Smooth muscle cell (in vitro differentiated cells): ENCODE results near the gene CD96. TPM values are rescaled to one million over a fixed set of nuclear protein-coding genes. Genes with fewer than 3 reads are reported as not detected.

ENCODE experiments used
- DNase-seq: peaks from one replicate; lab custom pipeline; 2025; ENCODE audit not compliant: unreplicated experiment; lab: John Stamatoyannopoulos, UW
- H2AFZ ChIP-seq: fragments of 200-600 bp; sonication (generic); 2 replicates; pipeline ENCODE4 v1.6.0; 2016; ENCODE audit warnings: antibody characterized with exemption, low read depth, mild to moderate bottlenecking
- H3F3A ChIP-seq: fragments of 200-600 bp; sonication (generic); 2 replicates; pipeline ENCODE4 v1.6.0; 2017; ENCODE audit warnings: antibody characterized with exemption, low read depth
- H3K27ac ChIP-seq: fragments of 200-600 bp; sonication (generic); 2 replicates; pipeline ENCODE4 v1.5.1; 2016; ENCODE audit warnings: low read depth, mild to moderate bottlenecking
- H3K27me3 ChIP-seq: fragments of 200-600 bp; sonication (generic); 2 replicates; pipeline ENCODE4 v1.6.1; 2016; ENCODE audit warnings: low read depth, mild to moderate bottlenecking
- H3K36me3 ChIP-seq: fragments of 200-600 bp; sonication (generic); 2 replicates; pipeline ENCODE4 v1.5.1; 2016; ENCODE audit warnings: low read depth
- H3K4me1 ChIP-seq: fragments of 200-600 bp; sonication (generic); 2 replicates; pipeline ENCODE4 v1.5.1; 2016; ENCODE audit warnings: low read depth
- H3K4me2 ChIP-seq: fragments of 200-600 bp; sonication (generic); 2 replicates; pipeline ENCODE4 v1.6.0; 2016; ENCODE audit warnings: mild to moderate bottlenecking
- H3K4me3 ChIP-seq: fragments of 200-600 bp; sonication (generic); 2 replicates; pipeline ENCODE4 v1.5.1; 2016; ENCODE audit warnings: mild to moderate bottlenecking
- H3K79me2 ChIP-seq: fragments of 200-600 bp; sonication (generic); 2 replicates; pipeline ENCODE4 v1.6.0; 2016; ENCODE audit warnings: low read depth, mild to moderate bottlenecking
- H3K9ac ChIP-seq: fragments of 200-600 bp; sonication (generic); 2 replicates; pipeline ENCODE4 v1.6.0; 2016; ENCODE audit warnings: low read depth
- H3K9me3 ChIP-seq: fragments of 200-600 bp; sonication (generic); replicated peaks from 2 replicates; pipeline ENCODE4 v1.5.1; 2016; ENCODE audit warnings: low read depth
- H4K20me1 ChIP-seq: fragments of 200-600 bp; sonication (generic); 2 replicates; pipeline ENCODE4 v1.6.0; 2016; ENCODE audit warnings: low read depth
- CTCF ChIP-seq: fragments of 200-600 bp; sonication (generic); IDR thresholded peaks from 2 replicates; pipeline ENCODE4 v1.5.1; 2017; ENCODE audit warnings: borderline replicate concordance, mild to moderate bottlenecking, antibody characterized with exemption; ENCODE audit not compliant: insufficient read depth, poor library complexity, severe bottlenecking
- WGBS: methylation state at CpG from one replicate; pipeline ENCODE4 v1.1.7; 2016; ENCODE audit warnings: low lambda C conversion rate; 5-methylcytosine and 5-hydroxymethylcytosine counted together
- polyA plus RNA-seq: library from polyadenylated mRNA; unstranded; fragments of >200 nt; fragmentation: Nextera tagmentation; extraction: Ambion mirVana; gene quantifications from 2 replicates; pipeline ENCODE4 v1.2.1, GENCODE V29; 2016
- total RNA-seq: library from RNA; depleted of rRNA; stranded (reverse); fragments of >200 nt; gene quantifications from 2 replicates; pipeline ENCODE4 v1.2.3, GENCODE V29; 2014

CD96 gene
- total and polyA plus RNA-seq, 2 experiments from 2014 or later, result 0.09 to 0.46 TPM

DNA sequence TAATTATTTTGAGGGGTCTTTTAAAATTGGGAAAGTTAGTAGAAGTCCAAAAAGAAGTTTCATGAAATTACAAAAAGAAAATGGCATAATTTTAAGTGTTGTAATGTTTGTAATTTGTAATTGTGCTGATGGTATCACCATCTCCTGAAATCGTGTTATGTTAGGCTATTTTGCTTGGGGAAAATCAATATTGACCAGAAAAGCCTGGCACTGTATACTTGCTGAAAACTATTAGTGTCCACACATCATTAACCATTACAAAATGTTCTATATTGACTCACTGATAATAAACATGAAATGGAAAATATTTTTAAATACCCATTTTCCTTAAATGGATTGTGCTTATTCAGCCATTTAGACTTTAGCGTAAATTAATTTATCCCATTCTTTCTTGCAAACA lies 93.4 kb downstream of the CD96 start:
- peaks cover 8% of the 10 kb centered on the region for H3K4me1 ChIP-seq
- no peaks in the 10 kb centered on the region for H3K79me2 ChIP-seq
- no peak overlapping the region for H3K9ac ChIP-seq
- H3F3A ChIP-seq, result peaks cover 3% of the 10 kb centered on the region
- TF ChIP-seq CTCF, result no peak
- peak overlapping the region; percentile 75 for H2AFZ ChIP-seq
- H4K20me1 ChIP-seq, result no peaks in the 10 kb centered on the region
- H3K36me3 ChIP-seq, result no peaks in the 10 kb centered on the region
- no peak overlapping the region for H3K4me2 ChIP-seq
- no peaks in the 10 kb centered on the region for H3K9me3 ChIP-seq
- no peak overlapping the region for H3K4me3 ChIP-seq
- WGBS, result 90% methylated on average over 2 of the region's 2 CpGs
- no peak for DNase-seq
- no peaks in the 10 kb centered on the region for H3K27me3 ChIP-seq
- no peak overlapping the region for H3K27ac ChIP-seq

DNA sequence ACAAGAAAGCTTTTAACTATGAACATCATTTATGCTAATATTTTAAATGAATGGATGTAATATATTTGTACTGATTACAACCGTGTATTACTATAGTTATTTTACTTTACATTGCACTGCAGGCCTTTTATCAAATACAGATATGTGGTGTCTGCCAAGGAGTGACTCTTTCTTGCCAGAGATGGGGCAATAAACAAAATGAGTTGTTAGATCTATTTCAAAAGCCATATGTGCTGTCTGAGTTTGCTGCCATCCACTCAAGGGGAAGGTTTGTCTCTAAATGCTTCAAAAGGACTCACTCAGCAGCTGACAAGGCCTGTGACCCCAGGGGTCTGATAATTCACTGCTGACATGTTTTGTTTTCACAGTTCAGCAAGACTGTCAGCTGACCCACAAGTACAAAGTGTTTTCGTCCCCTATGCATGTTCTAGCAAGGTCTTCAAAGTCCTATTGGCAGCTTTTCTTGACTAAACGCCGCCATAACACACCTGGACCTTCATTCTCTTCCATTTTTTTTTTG lies 94.4 kb downstream of the CD96 start:
- Histone ChIP-seq H3K9ac (no peak overlapping the region), H3K4me1 (peaks cover 8% of the 10 kb centered on the region), H3K27ac (no peak overlapping the region), H2AFZ (peak overlapping the region; percentile 75), H3K79me2 (no peaks in the 10 kb centered on the region), H3K9me3 (no peaks in the 10 kb centered on the region), H3K4me2 (no peak overlapping the region), H3K4me3 (no peak overlapping the region), H4K20me1 (no peaks in the 10 kb centered on the region), H3K36me3 (no peaks in the 10 kb centered on the region), H3F3A (no peaks in the 10 kb centered on the region), H3K27me3 (no peaks in the 10 kb centered on the region)
- TF ChIP-seq CTCF, result no peak
- 68% methylated on average over 4 of the region's 4 CpGs for WGBS
- no peak for DNase-seq

GRCh38 chr3:111639316-111639715 lies 97.3 kb downstream of the CD96 start:
- no peak overlapping the region for H3K4me3 ChIP-seq
- H3K9me3 ChIP-seq, result peaks cover 7% of the 10 kb centered on the region
- H3K9ac ChIP-seq, result no peak overlapping the region
- peaks cover 8% of the 10 kb centered on the region for H3K36me3 ChIP-seq
- no peak overlapping the region for H3K27ac ChIP-seq
- no peak for TF ChIP-seq CTCF
- no peaks in the 10 kb centered on the region for H3K79me2 ChIP-seq
- no peak for DNase-seq
- no peak overlapping the region for H2AFZ ChIP-seq
- H3K27me3 ChIP-seq, result no peaks in the 10 kb centered on the region
- no peaks in the 10 kb centered on the region for H3F3A ChIP-seq
- peaks cover 8% of the 10 kb centered on the region for H3K4me1 ChIP-seq
- H4K20me1 ChIP-seq, result no peaks in the 10 kb centered on the region
- H3K4me2 ChIP-seq, result no peak overlapping the region
- WGBS, result 97% methylated on average over 4 of the region's 4 CpGs

DNA sequence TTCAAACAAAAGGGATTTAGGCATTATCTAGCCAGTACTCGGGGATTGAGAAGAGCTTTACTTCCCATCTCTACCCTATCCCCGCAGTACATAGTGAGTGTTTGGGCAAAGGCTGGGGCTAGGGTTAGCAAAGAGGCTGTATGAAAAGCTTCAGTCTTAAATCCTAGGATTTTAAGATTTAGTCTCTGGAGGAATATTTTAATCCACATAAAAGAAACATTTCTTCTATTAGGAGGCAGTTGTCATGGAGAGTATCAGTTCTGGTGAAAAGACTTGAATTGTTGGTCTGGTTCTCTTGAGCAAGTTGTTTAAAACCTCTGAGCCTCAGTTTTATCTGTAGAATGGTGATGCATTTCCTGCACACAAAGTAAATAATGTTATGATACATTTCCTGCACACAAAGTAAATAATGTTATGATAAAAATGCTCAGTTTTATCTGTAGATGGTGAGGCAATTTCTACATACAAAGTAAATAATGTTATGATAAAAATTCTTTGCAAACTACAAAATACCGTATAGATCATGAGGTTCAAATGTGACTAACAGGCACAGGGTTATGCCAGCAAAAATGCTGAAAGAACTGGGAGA lies 107.1 kb downstream of the CD96 start:
- 29% methylated on average over 3 of the region's 3 CpGs for WGBS
- Histone ChIP-seq H3K4me3 (no peak overlapping the region), H3K4me2 (peak overlapping the region; percentile 50), H3K36me3 (peaks cover 3% of the 10 kb centered on the region), H3K27ac (peak overlapping the region; percentile 82), H3K79me2 (no peaks in the 10 kb centered on the region), H3K9ac (no peak overlapping the region), H3K4me1 (peaks cover 31% of the 10 kb centered on the region), H3K9me3 (no peaks in the 10 kb centered on the region), H3K27me3 (no peaks in the 10 kb centered on the region), H2AFZ (no peak overlapping the region), H4K20me1 (no peaks in the 10 kb centered on the region), H3F3A (peaks cover 6% of the 10 kb centered on the region)
- TF ChIP-seq CTCF, result no peak
- no peak for DNase-seq
